Measurements from ENCODE around the gene EMC6.

EMC6 gene

DNA sequence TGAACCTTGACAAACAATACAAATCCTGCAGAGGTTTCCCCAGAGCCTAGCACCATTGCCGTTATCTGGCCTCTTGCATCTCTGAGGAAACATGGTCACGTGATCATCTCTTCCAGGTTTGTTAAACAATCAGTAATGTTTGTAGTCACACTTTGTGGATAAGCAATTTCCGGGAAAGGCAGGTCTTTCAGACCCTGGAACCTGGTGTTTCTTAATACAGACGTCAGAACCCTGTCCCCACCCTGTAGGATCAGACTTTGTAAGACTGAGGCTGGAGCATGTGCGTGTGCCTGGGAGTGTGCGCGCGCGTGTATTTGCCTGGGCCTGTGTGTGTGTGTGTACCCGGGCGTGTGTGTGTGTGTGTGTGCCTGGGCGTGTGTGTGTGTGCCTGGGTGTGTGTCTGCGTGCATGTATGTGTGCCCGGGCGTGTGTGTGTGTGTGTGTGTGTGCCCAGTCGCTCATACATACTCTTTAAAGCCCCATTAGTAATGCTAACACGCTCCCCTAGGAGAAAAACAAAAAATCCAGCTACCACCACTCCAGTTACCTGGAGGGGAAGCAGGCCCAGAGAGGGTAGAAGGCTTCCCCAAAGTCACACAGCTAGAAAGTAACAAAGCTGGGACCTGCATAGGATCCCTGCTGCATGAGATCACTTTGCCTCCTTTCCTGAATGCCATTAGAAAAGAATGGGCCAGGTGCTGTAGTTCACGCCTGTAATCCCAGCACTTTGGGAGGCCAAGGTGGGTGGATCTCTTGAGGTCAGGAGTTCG is 26.7 kb upstream of the EMC6 start:
- no peak for TF ChIP-seq CTCF (IDR thresholded peaks at IDR 0.05; ENCODE audit: low read depth, low read length)

GRCh38 chr17:3643889-3644349 is 24.7 kb upstream of the EMC6 start:
- in situ Hi-C loops (cut with HindIII; ENCODE audit: low sequenced_read_pairs) = no loop called here
- H3K4me3 ChIP-seq (ENCODE audit: low read depth, low read length) = no peak overlapping the region
- no peak for TF ChIP-seq CTCF (IDR thresholded peaks at IDR 0.05; ENCODE audit: low read depth, low read length)
- no peak for DNase-seq (ENCODE audit: low read depth, low spot score)

More for the DNA sequence above, 26.7 kb upstream of the EMC6 start:
- in situ Hi-C loops (cut with HindIII; ENCODE audit: low sequenced_read_pairs) = no loop called here
- no peak overlapping the region for H3K4me3 ChIP-seq (ENCODE audit: low read depth, low read length)
- no peak for DNase-seq (ENCODE audit: low read depth, low spot score)

- in situ Hi-C loops (cut with HindIII; ENCODE audit: low sequenced_read_pairs) = no loop called here
- TF ChIP-seq CTCF (IDR thresholded peaks at IDR 0.05; ENCODE audit: low read depth, low read length) = no peak
- H3K4me3 ChIP-seq (ENCODE audit: low read depth, low read length) = no peak overlapping the region
- DNase-seq (ENCODE audit: low read depth, low spot score) = no peak
Measured at GRCh38 chr17:3645310-3645709, 23.3 kb upstream of the EMC6 start.

DNA sequence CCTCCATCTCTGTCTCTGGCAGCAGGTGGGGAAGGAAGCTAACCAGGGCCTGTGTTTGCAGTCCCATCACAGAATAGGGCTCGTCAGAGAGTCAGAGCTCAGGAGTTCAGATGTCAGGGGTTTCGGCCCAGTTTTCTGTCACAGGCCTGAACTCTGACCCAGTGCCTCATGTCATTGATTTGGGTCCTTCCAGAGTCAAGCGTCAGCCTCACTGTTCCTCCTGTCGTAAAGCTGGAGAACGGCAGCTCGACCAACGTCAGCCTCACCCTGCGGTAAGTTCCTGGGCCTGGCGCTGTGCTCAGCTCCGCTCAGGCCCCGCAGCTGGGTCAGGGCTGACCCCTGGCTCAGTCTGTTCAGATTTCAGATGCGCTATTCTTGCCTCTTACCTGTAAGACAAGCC is 21.4 kb upstream of the EMC6 start:
- DNase-seq (ENCODE audit: low read depth, low spot score) = no peak
- TF ChIP-seq CTCF (IDR thresholded peaks at IDR 0.05; ENCODE audit: low read depth, low read length) = no peak
- in situ Hi-C loops (cut with HindIII; ENCODE audit: low sequenced_read_pairs) = no loop called here
- no peak overlapping the region for H3K4me3 ChIP-seq (ENCODE audit: low read depth, low read length)

- H3K4me3 ChIP-seq (ENCODE audit: low read depth, low read length) = no peak overlapping the region
- in situ Hi-C loops (cut with HindIII; ENCODE audit: low sequenced_read_pairs) = no loop called here
- peak; percentile 48 for DNase-seq (ENCODE audit: low read depth, low spot score)
- peak; percentile 58 for TF ChIP-seq CTCF (IDR thresholded peaks at IDR 0.05; ENCODE audit: low read depth, low read length)
Measured at GRCh38 chr17:3647769-3648555, 20.6 kb upstream of the EMC6 start.

DNA sequence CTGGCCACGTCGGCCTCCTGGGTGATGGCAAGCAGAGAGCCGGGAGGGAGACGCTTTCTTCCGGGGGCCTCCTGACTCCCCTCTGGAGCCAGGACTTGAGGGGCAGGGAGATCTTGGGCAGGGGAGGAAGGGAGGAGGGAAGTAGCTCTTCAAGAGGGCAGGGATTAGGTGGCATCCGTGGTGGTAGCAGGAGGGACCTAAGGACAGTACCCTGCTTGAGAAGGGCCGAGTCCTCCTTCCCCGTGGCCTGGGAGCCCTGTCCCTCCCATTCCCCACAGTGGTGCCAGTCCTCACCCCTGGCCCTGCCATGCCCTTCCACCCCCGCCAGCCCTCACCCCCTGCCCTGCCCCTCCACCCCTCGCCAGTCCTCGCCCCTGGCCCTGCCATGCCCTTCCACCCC is 12.8 kb upstream of the EMC6 start:
- in situ Hi-C loops (cut with HindIII; ENCODE audit: low sequenced_read_pairs) = no loop called here
- no peak for TF ChIP-seq CTCF (IDR thresholded peaks at IDR 0.05; ENCODE audit: low read depth, low read length)
- no peak for DNase-seq (ENCODE audit: low read depth, low spot score)
- no peak overlapping the region for H3K4me3 ChIP-seq (ENCODE audit: low read depth, low read length)

All from astrocyte of the spinal cord (primary cell).